HFFc6 (cell line): ENCODE measurements around the gene CLCNKB. TPM values are rescaled to one million over a fixed set of nuclear protein-coding genes. Genes with fewer than 3 reads are reported as not detected.

Experiments used
- DNase-seq: peaks from one replicate; pipeline ENCODE4 v3.0.0-alpha.2; 2018
- H3K27ac Mint-ChIP-seq: 2 replicates; pipeline ENCODE4 v1.8.0; 2020; ENCODE audit warnings: mild to moderate bottlenecking, mixed read lengths
- H3K27me3 Mint-ChIP-seq: 2 replicates; pipeline ENCODE4 v1.8.0; 2021; ENCODE audit warnings: mild to moderate bottlenecking, moderate library complexity, mixed read lengths; ENCODE audit not compliant: insufficient read depth
- H3K36me3 Mint-ChIP-seq: 2 replicates; pipeline ENCODE4 v1.8.0; 2021; ENCODE audit warnings: low read depth, mixed read lengths
- H3K4me1 Mint-ChIP-seq: 2 replicates; pipeline ENCODE4 v1.8.0; 2020; ENCODE audit warnings: low read depth, mixed read lengths
- H3K4me3 Mint-ChIP-seq: 2 replicates; pipeline ENCODE4 v1.8.0; 2020; ENCODE audit warnings: mild to moderate bottlenecking, moderate library complexity, mixed read lengths
- H3K9me3 Mint-ChIP-seq: 2 replicates; pipeline ENCODE4 v1.8.0; 2020; ENCODE audit warnings: mild to moderate bottlenecking, mixed read lengths
- total RNA-seq, 6 experiments: library from RNA; stranded (reverse); fragmentation: NEBNext Ultra II Directional; extraction: Animal tissue kit (Norgen Biotek cat#: 25700); gene quantifications; 2 replicates in 1 of 6; 3 replicates in 5 of 6; pipeline ENCODE4 v1.2.3, GENCODE V29; 2021
- TF ChIP-seq, protein P1 (sequence below): fragments of 200-600 bp; sonication (generic); IDR thresholded peaks from 2 replicates; pipeline ENCODE4 v1.5.0; 2021; ENCODE audit warnings: antibody characterized with exemption, mild to moderate bottlenecking

Gene CLCNKB
- total RNA-seq, 6 experiments from 2014 or later: 0.10 to 0.14 TPM; not detected in 4

DNA sequence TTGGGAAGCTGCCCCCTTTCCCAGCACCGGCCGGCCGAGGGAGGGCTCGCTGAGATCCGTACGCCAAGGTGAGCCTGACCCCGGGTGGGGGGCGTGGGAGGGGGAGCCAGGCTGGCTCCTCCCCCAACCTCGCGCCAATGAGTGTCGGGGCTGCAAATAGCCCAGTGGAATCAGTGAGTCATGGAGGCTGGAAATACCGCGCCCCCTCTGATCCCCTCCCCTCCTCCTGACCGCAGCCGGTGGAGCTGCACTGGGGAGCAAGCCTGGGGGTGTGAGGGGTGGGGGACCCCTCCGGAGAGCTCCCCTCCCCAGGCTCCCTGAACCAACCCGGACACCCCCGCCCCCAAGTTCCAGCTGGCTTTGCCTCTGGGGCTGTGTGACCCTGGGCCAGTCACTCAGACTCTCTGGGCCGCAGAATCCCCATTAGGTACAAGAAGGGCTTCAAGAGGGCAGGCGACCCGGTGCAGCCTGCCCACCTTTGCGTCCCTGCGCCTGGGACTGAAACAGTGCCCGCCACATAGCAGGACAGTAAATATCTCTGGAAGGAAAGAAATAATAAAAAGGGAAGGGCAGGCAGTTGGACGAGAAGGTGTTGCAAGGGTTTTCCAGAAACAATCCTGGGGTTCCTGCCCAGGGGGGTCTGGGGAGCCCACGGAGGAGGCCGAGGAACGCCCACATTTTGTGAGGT is 30.2 kb upstream of the CLCNKB start:
- H3K4me3 Mint-ChIP-seq: peak overlapping the region; percentile 47; the same call in 1 of the 2 replicates

DNA sequence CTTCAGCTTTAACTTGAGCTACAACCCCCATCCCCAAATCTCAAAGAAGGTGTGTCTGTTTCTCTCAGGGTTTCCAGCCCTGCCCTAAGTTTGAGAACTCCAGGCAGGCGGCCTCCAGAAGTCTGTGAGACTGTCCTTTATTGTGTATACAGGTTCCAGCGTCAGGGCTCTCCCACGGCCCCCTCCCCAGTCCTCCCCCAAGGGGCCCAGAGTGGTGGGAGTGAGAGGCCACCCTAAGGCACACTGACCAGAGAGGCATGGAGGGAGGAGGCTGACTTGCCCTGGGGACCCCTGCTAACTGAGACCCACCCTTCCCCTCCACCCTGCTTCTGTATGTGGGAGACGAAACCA is 29.7 kb upstream of the CLCNKB start:
- TF ChIP-seq, protein P1, sequence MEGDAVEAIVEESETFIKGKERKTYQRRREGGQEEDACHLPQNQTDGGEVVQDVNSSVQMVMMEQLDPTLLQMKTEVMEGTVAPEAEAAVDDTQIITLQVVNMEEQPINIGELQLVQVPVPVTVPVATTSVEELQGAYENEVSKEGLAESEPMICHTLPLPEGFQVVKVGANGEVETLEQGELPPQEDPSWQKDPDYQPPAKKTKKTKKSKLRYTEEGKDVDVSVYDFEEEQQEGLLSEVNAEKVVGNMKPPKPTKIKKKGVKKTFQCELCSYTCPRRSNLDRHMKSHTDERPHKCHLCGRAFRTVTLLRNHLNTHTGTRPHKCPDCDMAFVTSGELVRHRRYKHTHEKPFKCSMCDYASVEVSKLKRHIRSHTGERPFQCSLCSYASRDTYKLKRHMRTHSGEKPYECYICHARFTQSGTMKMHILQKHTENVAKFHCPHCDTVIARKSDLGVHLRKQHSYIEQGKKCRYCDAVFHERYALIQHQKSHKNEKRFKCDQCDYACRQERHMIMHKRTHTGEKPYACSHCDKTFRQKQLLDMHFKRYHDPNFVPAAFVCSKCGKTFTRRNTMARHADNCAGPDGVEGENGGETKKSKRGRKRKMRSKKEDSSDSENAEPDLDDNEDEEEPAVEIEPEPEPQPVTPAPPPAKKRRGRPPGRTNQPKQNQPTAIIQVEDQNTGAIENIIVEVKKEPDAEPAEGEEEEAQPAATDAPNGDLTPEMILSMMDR: no peak
- Mint-ChIP-seq H3K4me3 (no peak overlapping the region; the same call in 1 of the 2 replicates), H3K4me1 (peaks cover 42% of the 10 kb centered on the region)

More for the DNA sequence above, 30.2 kb upstream of the CLCNKB start:
- peak overlapping the region; percentile 76 for H3K27ac Mint-ChIP-seq
- TF ChIP-seq, protein P1: no peak
- H3K36me3 Mint-ChIP-seq: no peaks in the 10 kb centered on the region
- H3K4me1 Mint-ChIP-seq: peaks cover 38% of the 10 kb centered on the region
- no peaks in the 10 kb centered on the region for H3K9me3 Mint-ChIP-seq
- H3K27me3 Mint-ChIP-seq: peaks cover 5% of the 10 kb centered on the region
- peak; percentile 49 for DNase-seq

DNA sequence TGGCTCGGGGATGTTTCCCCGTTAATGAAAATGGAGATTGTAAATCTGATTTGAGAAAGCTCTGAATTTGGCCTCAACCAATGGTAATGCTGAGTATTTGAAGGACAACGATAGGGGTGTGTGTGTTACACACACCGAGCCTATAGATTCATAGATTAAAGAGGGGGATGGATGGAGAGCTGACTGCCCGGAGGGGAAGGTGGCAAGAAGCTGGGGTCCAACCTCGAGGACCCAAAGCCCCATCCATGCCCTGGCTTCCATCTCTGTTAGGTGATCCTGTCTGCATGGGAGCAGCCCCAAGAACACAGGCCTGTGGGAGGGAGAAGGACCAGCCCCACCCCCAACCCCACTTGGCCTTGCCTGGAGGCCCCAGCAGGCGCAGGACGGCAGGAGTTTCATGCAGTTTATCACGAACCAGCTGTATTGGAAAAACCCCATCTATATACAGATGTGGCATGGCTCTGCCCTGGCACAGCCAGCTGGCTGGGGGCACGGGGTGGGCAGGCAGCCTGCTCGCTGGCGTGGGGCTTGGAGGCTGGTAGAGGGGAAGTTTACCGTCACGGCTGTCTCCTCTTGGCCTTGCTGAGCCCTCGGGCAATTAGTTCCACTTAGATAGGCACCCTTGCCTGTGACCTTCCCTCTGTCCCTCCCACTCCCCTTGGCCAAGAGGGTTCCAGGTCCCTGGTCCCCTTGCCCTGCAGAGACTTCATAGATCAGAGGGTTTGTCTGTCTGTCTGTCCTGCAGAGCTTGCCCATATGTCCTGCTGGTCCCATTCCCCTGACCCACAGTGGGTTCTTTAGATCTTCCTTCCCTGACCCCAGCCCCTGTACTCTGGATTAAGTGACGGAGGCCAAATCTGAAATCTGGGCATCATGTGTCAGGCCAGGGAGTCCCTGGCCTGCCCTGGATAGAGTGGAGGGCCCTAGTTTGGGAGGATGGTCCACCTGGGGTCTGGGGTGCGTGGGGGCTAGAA is 28.8 kb upstream of the CLCNKB start:
- Mint-ChIP-seq H3K27ac (no peak overlapping the region), H3K4me1 (peaks cover 51% of the 10 kb centered on the region), H3K27me3 (peaks cover 5% of the 10 kb centered on the region), H3K36me3 (no peaks in the 10 kb centered on the region), H3K9me3 (no peaks in the 10 kb centered on the region), H3K4me3 (no peak overlapping the region)
- no peak for DNase-seq
- TF ChIP-seq, protein P1: no peak

More for the DNA sequence above, 29.7 kb upstream of the CLCNKB start:
- no peaks in the 10 kb centered on the region for H3K36me3 Mint-ChIP-seq
- no peaks in the 10 kb centered on the region for H3K9me3 Mint-ChIP-seq
- H3K27me3 Mint-ChIP-seq: peaks cover 5% of the 10 kb centered on the region
- peak overlapping the region; percentile 76; the same call in 1 of the 2 replicates for H3K27ac Mint-ChIP-seq
- DNase-seq: no peak

DNA sequence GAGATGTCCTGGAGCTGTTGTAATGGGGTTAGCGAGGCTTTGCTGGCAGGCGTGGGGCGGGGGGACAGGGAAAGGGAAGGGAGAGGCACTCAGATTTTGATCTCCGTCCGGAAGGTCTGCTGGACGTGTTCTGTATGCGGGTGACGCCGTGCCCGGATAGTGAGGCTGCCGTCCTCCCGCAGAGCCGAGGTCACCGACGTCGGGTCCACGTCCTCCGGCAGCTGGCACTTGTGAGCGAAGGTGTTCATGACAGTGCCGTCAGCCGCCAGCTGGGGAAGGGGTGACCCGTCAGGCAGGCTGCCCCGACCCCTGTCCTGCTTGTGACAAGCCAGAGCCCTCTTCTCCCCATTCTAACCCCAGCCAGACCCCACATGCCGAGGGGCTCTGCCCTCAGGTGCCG is 28.1 kb upstream of the CLCNKB start:
- no peak overlapping the region for H3K27ac Mint-ChIP-seq
- DNase-seq: no peak
- peaks cover 5% of the 10 kb centered on the region for H3K27me3 Mint-ChIP-seq
- peaks cover 58% of the 10 kb centered on the region for H3K4me1 Mint-ChIP-seq
- no peak overlapping the region for H3K4me3 Mint-ChIP-seq
- TF ChIP-seq, protein P1: no peak
- no peaks in the 10 kb centered on the region for H3K36me3 Mint-ChIP-seq
- no peaks in the 10 kb centered on the region for H3K9me3 Mint-ChIP-seq

DNA sequence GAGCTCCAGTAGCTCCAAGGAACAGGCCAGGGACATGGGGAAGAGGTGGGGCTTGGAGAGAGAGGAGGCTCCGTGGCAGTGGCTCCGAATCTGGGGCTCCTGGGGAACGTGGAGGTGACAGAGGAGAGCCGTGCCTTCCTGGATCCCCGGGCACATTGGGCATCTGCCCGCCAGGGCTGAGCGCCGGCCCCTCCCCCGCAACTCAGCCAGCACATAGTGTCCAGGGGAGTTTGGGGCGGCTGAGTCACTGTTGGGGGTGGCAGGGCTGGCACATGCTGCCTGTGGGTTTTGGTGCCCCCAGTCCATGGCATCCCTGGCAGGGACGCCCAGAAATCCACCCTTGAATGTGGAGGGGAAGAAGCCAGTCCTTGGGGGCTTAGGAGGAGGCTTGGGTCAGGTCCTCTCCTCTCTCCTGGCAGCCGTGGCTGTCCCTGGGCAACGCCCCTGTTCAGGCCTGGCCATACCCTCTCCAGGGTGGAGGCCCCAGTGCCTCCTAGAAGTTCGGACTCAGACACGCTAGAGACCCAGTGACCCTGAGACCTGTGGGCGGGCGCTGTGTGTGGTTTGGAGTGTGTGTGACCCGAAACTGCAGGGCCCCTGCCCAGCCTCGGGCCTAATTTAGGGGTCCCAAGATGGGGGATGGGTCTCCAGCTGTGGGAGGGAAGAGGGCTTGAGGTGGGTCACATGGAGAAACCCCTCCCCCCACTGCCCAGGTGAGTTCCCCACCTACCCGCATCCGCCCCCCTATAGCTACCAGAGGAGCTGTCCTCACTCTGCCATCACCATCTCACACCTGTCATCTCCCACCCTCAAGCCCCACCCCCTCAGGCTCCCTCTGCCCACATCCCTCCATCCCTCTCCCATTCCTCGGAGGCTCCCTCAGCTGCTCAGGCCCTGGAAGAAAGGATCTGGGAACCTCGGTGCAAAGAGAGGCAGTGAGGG is 27.4 kb upstream of the CLCNKB start:
- Mint-ChIP-seq H3K27ac (no peak overlapping the region), H3K9me3 (no peaks in the 10 kb centered on the region), H3K27me3 (peaks cover 5% of the 10 kb centered on the region), H3K36me3 (no peaks in the 10 kb centered on the region), H3K4me1 (peaks cover 62% of the 10 kb centered on the region), H3K4me3 (no peak overlapping the region)
- DNase-seq: no peak
- TF ChIP-seq, protein P1: no peak
